ENCODE measurements around the gene ZNF738.

DNA sequence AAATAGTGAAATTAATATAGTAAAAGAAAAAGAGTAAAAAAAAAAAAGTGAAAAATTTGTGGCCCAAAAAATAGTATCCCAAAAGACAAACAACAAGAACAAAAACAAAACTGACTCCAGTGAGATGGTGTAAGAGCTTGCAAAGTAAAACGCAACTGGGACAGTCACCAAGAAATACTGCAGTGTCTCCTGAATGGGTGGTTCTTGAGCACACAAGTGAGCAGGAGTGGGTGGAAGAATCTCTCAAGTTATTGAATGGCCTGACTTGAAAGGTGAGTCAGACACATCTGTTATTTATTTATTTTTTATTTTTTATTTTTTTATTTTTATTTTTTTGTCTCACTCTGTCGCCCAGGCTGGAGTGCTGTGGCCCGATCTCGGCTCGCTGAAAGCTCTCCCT, 40.1 kb downstream of the ZNF738 start:
- TF ChIP-seq JUND (IDR thresholded peaks at IDR 0.05), result no peak
- no peak for TF ChIP-seq EZH2 (IDR thresholded peaks at IDR 0.05)
- no peak for TF ChIP-seq POLR2A (IDR thresholded peaks at IDR 0.05; ENCODE audit: borderline replicate concordance, extremely low read depth, insufficient read depth, insufficient read length)
- TF ChIP-seq CEBPB (IDR thresholded peaks at IDR 0.05; ENCODE audit: low read depth), result no peak

Data from HCT116 (cell line).